GM19351 (cell line): ENCODE measurements around the gene NPL.

Source experiments
- ATAC-seq: cut with Tn5 transposase; IDR thresholded peaks from one replicate; pipeline ENCODE4 v1.9.1; 2021; ENCODE audit warnings: mild to moderate bottlenecking, moderate library complexity; ENCODE audit not compliant: unreplicated experiment

NPL gene

DNA sequence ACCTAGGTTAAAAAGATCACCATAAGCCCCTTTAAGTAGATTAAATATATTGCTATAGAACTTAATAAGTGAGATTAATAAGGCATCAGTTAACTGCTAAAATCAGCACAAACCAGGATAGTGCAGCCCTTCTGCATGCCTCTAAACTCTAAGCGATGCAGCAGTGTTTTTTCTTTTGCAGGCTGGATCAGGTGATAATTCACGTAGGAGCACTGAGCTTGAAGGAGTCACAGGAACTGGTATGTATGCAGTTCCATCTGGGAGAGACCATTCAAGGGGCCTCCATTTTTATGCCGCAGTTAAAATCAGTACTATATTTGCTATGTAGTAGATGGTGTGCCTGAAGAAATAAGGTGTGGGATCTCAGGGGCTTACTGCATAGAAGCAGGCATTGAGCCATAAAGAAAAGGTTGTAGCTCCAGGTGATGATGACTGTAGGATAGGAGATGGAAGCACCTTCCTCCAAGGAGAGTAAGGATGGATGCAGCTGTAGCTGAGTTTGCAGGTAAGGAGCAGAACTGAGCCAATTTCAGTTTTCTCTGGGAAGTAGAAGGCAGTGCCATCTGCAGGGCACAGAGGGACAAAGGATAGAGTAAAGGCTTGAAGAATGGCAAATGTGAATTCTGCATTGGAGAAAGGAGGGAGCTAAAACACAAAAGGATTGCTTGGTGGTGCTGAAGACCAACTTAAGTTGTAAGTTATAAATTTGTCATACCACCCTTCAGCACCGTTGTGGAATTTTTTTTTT lies 22.6 kb downstream of the NPL start:
- ATAC-seq: no peak

DNA sequence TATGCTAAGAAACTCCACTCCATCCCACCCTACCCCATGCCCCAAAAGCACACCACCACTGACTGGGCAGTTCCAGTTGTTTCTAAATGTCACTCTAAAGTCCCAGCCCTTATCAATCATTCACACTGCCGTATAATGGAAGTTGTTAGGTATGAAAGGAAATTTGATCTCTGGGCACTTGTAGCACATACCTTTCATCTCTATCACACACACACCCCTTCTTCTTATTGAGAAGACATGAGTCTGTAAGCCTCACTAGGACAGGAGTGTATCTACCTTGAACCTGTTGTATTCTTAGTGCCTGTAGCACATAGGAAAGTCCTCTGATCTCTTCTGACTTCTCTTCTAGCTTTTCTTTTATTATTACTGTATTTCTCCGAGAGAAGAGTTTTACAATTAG lies 27.3 kb downstream of the NPL start:
- ATAC-seq: no peak

DNA sequence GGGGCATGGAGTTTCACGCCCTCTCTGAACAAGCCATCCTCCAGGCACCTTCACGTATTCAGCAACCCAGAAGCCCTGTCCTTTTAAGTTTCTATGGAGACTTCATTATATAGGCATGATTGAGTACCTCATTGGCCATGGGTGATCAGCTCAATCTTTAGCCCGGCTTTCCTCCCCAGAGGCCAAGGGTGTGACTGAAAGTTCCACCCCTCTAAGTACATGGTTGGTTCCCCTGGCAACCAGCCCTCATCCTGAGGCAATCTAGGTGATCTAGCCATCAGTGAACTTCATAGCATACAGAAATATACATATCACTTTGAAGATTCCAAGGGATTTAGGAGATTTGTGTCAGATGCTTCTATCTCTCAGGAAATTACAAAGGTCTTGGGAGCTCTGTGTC lies 28.2 kb downstream of the NPL start:
- ATAC-seq: no peak

DNA sequence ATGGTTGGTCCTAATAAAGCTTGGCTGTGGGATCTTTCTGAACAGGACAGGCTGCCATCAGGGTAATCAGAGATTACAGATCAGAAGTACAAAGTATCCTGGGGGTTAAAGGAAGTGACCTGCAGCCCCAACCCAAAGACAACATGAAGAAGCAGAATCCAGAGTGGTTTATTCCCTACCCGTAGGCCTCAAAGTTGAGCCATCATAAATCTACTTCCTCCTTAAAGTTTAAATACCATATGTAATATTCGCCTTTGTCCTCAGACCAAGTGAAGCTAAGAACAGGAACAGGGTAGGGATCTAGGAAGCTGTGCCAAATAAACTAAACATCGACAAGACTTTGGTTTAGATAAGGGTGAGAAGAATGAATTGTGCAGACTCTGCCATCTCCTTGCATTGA lies 33.6 kb downstream of the NPL start:
- ATAC-seq: no peak

DNA sequence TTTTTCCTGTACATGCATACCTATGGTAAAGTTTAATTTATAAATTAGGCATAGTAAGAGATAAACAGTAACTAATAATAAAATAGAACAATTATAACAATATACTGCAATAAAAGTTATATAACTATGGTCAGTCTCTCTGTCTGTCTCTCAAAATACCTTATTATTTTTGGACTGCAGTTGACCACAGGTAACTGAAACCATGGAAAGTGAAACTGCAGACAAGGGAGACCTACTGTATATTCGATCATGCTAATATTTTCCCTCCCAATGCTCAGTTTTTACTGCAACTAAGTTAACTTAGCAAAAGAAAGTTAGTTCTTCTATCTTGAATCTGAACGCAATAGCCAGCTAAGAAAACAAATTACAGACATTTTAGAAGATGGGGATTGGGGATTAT lies 37.3 kb downstream of the NPL start:
- ATAC-seq: no peak

DNA sequence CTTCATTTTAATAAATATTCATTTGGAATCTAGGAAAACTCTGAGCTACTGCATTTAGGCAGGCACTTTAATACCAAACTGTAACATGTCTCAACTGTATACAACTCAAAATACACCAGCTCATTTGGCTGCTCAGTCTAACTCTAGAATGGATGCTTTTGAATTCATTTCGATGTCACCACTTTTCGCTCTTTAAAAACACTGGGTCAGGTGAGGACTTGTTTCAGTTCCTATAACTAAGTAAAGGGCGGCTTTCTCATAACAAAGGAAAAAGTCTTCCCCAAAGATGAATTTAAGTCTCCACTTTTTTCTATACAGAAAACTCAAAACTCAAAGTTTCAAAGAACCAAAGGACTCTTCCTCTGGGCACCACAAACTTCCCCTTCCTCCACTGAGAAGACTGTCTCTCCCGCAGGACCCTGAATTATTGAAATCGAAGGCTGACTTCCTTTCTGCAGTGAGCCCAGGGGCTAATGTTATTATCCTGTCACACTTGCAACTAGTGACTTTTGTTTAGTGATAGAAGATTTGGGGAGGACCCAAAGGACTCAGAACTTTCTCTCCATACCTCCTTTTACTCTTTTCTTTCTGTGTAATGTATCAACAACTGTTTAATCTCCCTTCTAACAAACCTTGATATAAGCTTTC lies 39.8 kb downstream of the NPL start:
- ATAC-seq: peak; percentile 82

DNA sequence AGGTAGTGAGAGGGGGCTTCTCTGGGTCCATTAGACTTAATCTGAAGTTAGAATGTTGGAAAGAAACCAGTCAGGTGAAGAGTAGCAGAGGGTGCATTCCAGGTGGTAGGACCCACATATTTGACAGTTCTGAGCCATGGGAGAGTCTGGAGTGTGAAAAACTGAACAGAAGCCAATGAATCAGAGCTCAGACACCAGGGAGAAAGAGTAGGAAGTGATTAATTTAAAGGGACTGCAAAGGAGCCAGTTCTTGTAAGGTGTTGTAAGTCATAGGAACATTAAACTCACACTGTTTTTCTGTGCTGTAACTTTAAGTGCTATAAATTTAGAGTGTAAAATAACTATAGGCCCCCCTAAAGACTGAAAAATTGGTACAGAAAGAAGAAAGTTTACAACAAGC lies 43.7 kb downstream of the NPL start:
- no peak for ATAC-seq

DNA sequence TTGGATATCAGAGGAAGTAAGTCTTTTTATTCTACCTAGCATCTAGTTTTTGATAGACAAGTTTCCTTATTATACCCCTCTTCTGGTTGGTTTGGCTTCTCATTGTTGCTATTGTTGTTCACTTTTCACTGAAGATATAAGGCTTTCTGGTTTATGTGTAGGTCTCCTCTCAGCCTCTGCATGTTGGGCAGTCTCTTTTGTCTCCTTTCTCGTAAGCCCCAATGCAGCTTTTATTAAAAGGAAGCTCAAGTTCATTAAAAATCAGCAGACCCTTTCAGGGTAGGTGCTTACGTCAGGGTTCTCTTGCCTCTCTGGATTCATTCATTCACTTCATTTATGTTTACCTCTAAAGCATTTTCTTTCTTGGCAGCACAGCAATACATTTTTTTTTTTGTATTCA lies 44.8 kb downstream of the NPL start:
- no peak for ATAC-seq

DNA sequence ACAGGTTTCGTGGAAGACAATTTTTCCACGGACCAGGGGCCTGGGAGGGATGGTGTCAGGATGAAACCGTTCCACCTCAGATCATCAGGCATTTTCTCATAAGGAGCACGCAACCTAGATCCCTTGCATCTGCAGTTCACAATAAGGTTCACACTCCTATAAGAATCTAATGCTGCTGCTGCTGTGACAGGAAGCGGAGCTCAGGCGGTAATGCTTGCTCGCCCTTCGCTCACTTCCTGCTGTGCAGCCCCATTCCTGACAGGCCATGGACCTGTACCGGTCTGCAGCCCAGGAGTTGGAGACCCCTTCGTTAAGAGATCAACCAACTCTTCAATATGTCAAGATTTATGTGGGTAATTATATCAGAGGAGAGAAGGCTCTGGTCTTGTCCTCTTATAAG lies 46.2 kb downstream of the NPL start:
- ATAC-seq: no peak

DNA sequence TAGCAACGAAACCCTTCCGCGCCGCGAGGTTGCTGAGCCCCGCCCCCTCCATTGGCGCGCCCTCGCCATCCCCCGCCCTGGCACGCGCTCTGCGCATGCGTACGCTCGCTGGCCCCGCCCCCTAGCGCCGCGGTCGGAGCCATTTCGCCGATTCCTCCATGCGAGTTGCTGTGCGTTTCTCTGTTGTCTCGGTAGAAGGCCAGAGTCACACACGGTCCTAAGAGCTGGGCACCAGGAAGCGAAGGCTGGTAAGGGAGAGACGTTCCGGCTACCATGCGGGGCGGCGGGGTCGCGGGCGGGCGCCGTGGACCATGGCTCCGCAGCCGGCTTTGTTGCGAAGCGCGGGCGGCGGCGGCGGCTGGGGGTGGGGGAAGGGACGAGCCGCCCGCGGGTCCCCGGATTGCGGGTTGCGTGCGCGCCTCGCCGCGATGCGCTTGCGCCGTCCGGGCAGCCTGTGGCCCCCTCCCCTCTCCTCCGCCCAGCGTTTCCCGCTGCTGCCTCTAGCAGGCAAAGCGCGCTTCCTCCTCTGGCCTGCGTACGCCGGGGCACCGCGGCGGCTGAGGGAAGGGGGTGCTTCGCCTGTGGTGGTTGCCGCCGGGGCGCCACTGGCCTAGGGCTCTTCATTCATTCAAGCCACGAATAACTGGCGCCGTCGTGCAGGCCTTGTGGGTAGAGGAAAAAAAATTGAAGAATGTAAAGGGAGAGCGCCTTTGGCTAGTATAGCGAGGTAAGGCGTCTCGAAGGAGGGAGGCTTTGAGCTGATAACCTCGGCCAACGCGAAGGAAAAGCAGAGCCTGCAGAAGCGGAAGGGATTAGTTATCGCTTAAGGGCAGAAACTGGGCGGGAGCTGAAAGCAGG lies 49.9 kb downstream of the NPL start, which contains the start of gene DHX9:
Gene DHX9 (plus strand): TSS at position 139 of the 858 bp plus-strand sequence. CDS start 3,220 bp downstream, outside the sequence.
- ATAC-seq: peak; percentile 74

DNA sequence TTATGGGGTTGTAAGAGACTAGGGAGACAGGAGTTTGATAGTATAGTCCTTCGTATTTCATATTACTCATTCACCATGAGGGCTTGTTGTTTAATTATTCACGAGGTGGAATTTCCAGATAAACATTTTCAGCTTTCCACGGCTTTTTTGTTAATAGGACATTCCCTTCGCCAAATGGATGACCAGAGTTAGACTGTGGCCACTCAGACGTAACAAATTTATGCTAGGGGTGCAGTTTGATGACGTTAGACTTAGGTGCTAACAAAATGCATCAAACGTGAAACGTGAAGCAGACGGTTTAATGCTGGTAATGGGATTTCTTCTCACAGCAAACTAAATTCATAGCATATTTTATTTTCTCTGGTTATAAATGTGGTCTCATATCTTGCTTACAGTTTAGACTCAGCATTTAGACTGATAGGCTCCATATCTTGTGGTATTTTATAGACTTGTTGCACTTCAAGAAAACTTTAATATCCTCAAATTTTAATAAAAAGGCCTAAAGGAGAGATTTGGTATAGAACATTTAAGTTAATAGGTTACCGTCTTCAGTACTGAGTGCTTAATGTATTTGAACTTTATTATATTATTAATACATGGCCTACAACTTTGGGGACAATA lies 51.9 kb downstream of the NPL start:
- ATAC-seq: no peak

DNA sequence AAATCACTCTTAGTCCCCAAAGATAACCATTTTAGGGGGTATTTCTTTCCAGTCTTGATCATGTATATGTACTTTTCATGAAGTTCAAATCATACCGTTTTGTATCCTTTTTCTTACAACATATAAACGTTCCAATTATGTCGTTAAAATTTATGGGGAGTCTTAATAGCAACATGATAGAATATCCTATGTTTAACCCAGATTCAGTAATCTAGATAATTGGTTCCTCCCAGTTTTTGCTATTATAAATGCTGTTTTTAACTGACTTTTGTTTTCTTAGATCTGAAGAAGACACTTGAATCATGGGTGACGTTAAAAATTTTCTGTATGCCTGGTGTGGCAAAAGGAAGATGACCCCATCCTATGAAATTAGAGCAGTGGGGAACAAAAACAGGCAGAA lies 52.7 kb downstream of the NPL start:
- ATAC-seq: no peak

DNA sequence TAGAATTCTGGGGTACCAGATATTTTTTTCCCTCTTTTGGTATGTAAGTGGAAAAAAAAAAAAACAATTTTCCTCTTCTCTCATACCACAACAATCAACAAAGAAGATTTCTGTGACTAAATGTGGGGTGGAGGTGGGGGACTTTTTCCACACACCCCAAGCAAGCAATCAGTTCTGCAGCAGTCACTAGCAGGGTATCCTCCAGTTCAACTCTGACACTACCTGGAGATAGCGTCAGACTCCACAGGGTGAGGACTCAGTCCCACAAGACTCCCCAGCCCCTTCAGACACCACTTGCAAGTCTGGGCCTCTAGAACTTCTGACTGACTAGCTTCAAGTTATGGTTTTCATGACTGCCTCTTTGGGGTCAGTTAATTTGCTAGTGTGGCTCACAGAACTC lies 55.8 kb downstream of the NPL start:
- ATAC-seq: no peak

DNA sequence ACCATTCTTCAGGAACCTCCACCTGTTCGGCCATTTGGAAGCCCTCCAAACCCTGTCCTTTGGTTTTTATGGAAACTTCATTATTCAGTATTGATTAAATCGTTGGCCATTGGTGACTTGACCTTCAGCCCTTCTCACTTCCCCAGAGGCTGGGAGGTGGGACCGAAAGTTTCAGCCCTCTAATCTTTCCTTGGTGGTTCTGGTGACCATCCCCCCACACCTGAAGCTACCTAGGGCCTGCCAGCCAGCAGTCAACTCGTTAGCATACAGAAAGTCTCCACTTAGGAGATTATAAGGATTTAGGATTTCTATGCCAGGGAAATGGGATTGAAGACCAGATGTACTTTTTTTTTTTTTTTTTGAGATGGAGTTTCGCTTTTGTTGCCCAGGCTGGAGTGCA lies 56.3 kb downstream of the NPL start:
- ATAC-seq: no peak

DNA sequence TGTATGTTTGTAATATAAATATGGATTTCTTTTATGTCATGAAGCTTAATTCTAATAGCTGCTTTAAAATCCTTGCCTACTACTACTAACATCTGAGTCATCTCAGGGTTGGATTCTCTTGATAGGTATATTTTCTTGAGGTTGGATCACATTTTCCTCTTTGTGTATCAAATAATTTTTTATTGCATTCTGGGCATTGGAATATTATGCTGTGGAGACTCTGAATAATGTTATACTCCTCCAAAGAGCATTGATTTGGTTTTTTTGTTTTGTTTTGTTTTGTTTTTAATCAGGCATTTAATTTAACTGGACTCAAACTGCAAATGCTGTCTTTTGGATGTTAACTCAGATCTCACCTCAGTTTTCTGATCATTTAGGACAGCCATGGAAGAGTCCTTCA lies 57.5 kb downstream of the NPL start:
- ATAC-seq: no peak

DNA sequence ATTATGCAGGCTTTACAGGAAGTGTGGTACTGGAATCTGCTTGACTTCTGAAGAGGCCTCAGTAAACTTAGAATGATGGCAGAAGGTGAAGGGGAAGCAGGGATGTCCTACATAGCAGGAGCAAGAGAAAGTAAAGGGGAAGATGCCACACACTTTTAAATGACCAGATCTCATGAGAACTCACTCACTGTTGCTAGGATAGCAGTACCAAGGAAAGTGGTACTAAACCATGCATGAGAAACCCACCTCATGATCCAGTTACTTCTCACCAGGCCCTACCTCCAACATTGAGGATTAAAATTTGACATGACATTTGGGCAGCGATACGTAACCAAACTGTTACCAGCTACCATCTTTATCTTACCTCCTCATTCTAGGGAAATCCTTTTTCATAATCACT lies 59.2 kb downstream of the NPL start:
- no peak for ATAC-seq

DNA sequence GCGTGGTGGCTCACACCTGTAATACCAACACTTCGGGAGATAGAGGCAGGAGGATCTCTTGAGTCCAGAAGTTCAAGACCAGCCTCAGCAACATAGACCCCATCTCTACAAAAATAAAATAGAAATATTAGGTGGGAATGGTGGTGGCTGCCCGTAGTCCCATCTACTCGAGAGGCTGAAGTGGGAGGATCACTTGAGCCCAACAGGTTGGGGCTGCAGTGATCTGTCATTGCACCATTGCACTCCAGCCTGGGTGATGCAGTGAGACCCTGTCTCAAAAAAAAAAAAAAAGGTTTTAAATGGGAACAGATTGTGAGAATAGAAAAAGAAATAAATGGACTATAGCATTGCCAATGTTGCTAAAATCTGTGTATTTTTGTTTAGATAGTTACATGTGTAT lies 60.7 kb downstream of the NPL start:
- ATAC-seq: no peak

DNA sequence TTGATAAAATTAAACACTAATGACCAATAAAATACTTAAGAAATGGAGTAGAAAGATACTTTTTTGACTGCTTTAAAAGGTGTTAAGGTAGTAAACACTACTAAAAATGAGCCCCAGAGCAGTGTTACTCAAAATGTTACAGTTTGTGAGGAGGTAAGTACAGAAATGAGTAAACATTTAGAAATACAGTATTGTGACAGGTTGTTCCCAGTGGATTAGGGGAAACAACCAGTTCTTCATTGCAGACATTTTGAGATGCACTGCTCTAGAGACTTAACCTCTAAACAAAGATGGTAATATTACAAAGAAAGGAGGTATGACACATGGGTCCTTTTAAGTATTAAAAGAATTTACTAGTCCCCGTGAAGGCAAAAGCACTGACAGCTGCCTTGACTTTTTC lies 62.3 kb downstream of the NPL start:
- ATAC-seq: no peak

DNA sequence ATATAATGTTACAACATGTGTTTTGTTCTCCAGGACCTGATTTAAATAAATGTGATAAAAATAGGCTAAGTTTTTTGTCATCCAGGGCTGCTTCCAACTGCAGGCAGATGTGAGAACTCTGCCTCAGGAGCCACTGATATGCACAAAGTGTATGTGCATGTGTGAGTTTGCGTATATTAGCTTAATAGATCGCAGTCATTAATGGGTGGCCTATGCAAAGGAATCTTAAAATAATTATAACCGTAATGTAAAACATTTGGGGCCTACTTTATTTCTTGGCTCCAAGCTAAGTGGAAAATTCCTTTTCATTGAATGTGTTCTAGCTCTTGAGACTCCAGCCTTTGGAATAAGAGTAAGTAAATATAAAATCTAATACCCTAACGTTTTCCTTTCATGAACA lies 66.3 kb downstream of the NPL start:
- ATAC-seq: no peak

DNA sequence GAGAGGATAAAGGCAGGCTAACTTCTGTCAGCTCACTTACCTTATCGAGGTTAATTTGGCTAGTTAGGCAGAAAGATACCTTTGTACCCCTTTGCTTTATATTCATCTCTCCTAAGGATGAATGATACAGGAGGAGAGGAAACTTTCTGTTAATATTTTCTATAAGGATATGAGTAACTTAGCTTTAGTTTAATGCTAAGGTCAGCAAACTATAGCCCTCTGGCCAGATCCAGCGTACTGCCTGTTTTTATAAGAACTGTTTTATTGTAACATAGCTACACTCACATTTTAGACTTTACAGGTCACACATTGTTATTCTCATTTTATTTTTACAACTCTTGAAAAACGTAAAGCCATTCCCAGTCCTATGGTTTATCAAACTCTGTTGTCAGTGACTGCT lies 67.6 kb downstream of the NPL start:
- ATAC-seq: no peak

DNA sequence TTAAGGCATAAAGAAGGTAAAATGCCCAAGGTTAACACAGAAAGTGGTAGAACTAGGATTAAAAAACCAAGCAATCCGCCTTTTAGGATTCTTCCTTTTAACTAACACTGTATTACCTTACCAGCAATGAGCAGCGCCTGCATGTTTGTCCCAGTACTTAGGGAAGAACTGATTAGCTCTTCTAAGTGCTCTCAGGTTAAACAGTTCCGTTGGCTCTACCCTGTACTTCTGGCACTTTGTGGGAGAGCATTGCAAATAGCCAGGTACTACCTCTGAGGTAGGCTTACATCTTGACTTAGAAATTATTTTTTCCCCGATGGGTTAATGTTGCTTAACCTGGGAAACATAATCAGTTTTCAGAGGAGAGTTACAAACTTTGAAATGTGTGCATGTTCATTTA lies 71.1 kb downstream of the NPL start:
- no peak for ATAC-seq
